Measurements from ENCODE around the gene BTG2. TPM values are rescaled to one million over a fixed set of nuclear protein-coding genes. Genes with fewer than 3 reads are reported as not detected.

BTG2 gene
- total RNA-seq, 1 donor from 2014 or later, result 33.7 TPM

- no peak overlapping the region for H3K27ac Mint-ChIP-seq (ENCODE audit: unreplicated experiment)
- no peaks in the 10 kb centered on the region for H3K9me3 Mint-ChIP-seq (ENCODE audit: unreplicated experiment)
- H3K4me1 Mint-ChIP-seq (ENCODE audit: unreplicated experiment), result peaks cover 30% of the 10 kb centered on the region
- peak; percentile 71 for DNase-seq (ENCODE audit: extremely low spot score, unreplicated experiment)
- H3K36me3 Mint-ChIP-seq (ENCODE audit: unreplicated experiment), result no peaks in the 10 kb centered on the region
- TF ChIP-seq CTCF (IDR thresholded peaks at IDR 0.05), result no peak
- H3K4me3 Mint-ChIP-seq (ENCODE audit: unreplicated experiment), result no peak overlapping the region
- H3K27me3 Mint-ChIP-seq (ENCODE audit: unreplicated experiment), result no peaks in the 10 kb centered on the region
Measured at GRCh38 chr1:203273869-203274602, 31.3 kb upstream of the BTG2 start.

- Mint-ChIP-seq H3K9me3 (ENCODE audit: unreplicated experiment) (no peaks in the 10 kb centered on the region), H3K4me1 (ENCODE audit: unreplicated experiment) (peaks cover 32% of the 10 kb centered on the region), H3K27me3 (ENCODE audit: unreplicated experiment) (no peaks in the 10 kb centered on the region), H3K4me3 (ENCODE audit: unreplicated experiment) (no peak overlapping the region), H3K27ac (ENCODE audit: unreplicated experiment) (no peak overlapping the region), H3K36me3 (ENCODE audit: unreplicated experiment) (no peaks in the 10 kb centered on the region)
- DNase-seq (ENCODE audit: extremely low spot score, unreplicated experiment), result no peak
- no peak for TF ChIP-seq CTCF (IDR thresholded peaks at IDR 0.05)
Measured at GRCh38 chr1:203274603-203275381, 30.5 kb upstream of the BTG2 start.

GRCh38 chr1:203275656-203276272 is 29.6 kb upstream of the BTG2 start:
- no peaks in the 10 kb centered on the region for H3K36me3 Mint-ChIP-seq (ENCODE audit: unreplicated experiment)
- no peak overlapping the region for H3K27ac Mint-ChIP-seq (ENCODE audit: unreplicated experiment)
- H3K9me3 Mint-ChIP-seq (ENCODE audit: unreplicated experiment), result no peaks in the 10 kb centered on the region

GRCh38 chr1:203276408-203276807 is 28.9 kb upstream of the BTG2 start:
- H3K27ac Mint-ChIP-seq (ENCODE audit: unreplicated experiment), result no peak overlapping the region
- no peak overlapping the region for H3K4me3 Mint-ChIP-seq (ENCODE audit: unreplicated experiment)
- no peaks in the 10 kb centered on the region for H3K36me3 Mint-ChIP-seq (ENCODE audit: unreplicated experiment)
- H3K4me1 Mint-ChIP-seq (ENCODE audit: unreplicated experiment), result peaks cover 36% of the 10 kb centered on the region
- H3K27me3 Mint-ChIP-seq (ENCODE audit: unreplicated experiment), result no peaks in the 10 kb centered on the region
- no peaks in the 10 kb centered on the region for H3K9me3 Mint-ChIP-seq (ENCODE audit: unreplicated experiment)
- peak; percentile 56 for DNase-seq (ENCODE audit: extremely low spot score, unreplicated experiment)
- no peak for TF ChIP-seq CTCF (IDR thresholded peaks at IDR 0.05)

More at GRCh38 chr1:203275656-203276272, 29.6 kb upstream of the BTG2 start:
- no peak overlapping the region for H3K4me3 Mint-ChIP-seq (ENCODE audit: unreplicated experiment)
- no peaks in the 10 kb centered on the region for H3K27me3 Mint-ChIP-seq (ENCODE audit: unreplicated experiment)
- H3K4me1 Mint-ChIP-seq (ENCODE audit: unreplicated experiment), result peaks cover 35% of the 10 kb centered on the region
- TF ChIP-seq CTCF (IDR thresholded peaks at IDR 0.05), result no peak
- peak; percentile 68 for DNase-seq (ENCODE audit: extremely low spot score, unreplicated experiment)
